GM12878 (cell line): Measurements from ENCODE around the gene ZNF708. TPM values are rescaled to one million over a fixed set of nuclear protein-coding genes. Genes with fewer than 3 reads are reported as not detected.
"Not testable (repeated sequence)": the region's sequence is repeated elsewhere in the genome, so short reads cannot be mapped to it uniquely, and the experiment has no call there.

Experiments
- ATAC-seq: fragments of 200-7000 bp; cut with Tn5 transposase; 3 replicates; pipeline ENCODE4 v1.9.1; 2020; ENCODE audit warnings: mild to moderate bottlenecking, moderate library complexity
- BruUV-seq: library from RNA; stranded (reverse); fragments of 400-500 nt; replicated peaks from 2 replicates; lab custom pipeline; 2021; lab: Mats Ljungman, UMichigan
- CTCF ChIA-PET: fragments of 300-600 bp; sonication (Branson Sonifier 250); formaldehyde crosslinking; extraction: SDS; loops from one replicate; lab custom pipeline; 2021; ENCODE audit warnings: inconsistent platforms; lab: Yijun Ruan, JAX
- POLR2A ChIA-PET: fragments of 350-600 bp; formaldehyde crosslinking; extraction: SDS; loops from one replicate; lab custom pipeline; 2021; ENCODE audit warnings: inconsistent platforms; lab: Charles Lee
- RAD21 ChIA-PET: fragments of 300-600 bp; sonication (Branson Sonifier 250); formaldehyde crosslinking; loops from one replicate; lab custom pipeline; 2023; ENCODE audit warnings: antibody characterized with exemption; ENCODE audit not compliant: unreplicated experiment; lab: Charles Lee
- SMC1A ChIA-PET: fragments of 300-600 bp; sonication (Branson Sonifier 250); formaldehyde crosslinking; loops from one replicate; lab custom pipeline; 2023; ENCODE audit not compliant: unreplicated experiment, uncharacterized antibody; lab: Charles Lee
- DNase-seq: peaks from one replicate; pipeline ENCODE4 v3.0.0-alpha.2; 2011; ENCODE audit warnings: low read depth, low spot score
- FAIRE-seq: peaks from 3 replicates; lab custom pipeline; 2011; peaks lifted over from hg19 to GRCh38; lab: Jason Lieb, UNC
- H2AFZ ChIP-seq: 2 replicates; pipeline ENCODE4 v1.6.0; 2011; ENCODE audit warnings: low read depth, low read length, control low read depth; ENCODE audit not compliant: control insufficient read depth
- H3K27ac ChIP-seq: 2 replicates; pipeline ENCODE4 v1.5.1; 2011; ENCODE audit warnings: control low read depth; ENCODE audit not compliant: control insufficient read depth, insufficient read depth
- H3K27me3 ChIP-seq, 2 experiments: replicated peaks in 1 of 2; 2 replicates each; pipeline versions ENCODE4 v1.6.0 to v1.6.1; 2011; ENCODE audit warnings: low read length in 1 of 2; ENCODE audit not compliant: control insufficient read depth in 2 of 2, insufficient read depth in 2 of 2
- H3K36me3 ChIP-seq, 2 experiments: 2 replicates each; pipeline ENCODE4 v1.5.1; 2011; ENCODE audit warnings: low read length in 1 of 2; ENCODE audit not compliant: control insufficient read depth in 2 of 2, insufficient read depth in 2 of 2
- H3K4me1 ChIP-seq: 2 replicates; pipeline ENCODE4 v1.6.1; 2011; ENCODE audit warnings: mild to moderate bottlenecking, low read length, moderate library complexity, mixed read lengths; ENCODE audit not compliant: control insufficient read depth, insufficient read depth
- H3K4me2 ChIP-seq: 2 replicates; pipeline ENCODE4 v1.6.0; 2011; ENCODE audit warnings: control low read depth; ENCODE audit not compliant: control insufficient read depth, insufficient read depth
- H3K4me3 ChIP-seq: fragments of 200-600 bp; sonication (generic); 2 replicates; pipeline ENCODE4 v1.5.1; 2016
- H3K79me2 ChIP-seq: 2 replicates; pipeline ENCODE4 v1.6.0; 2011; ENCODE audit warnings: low read length; ENCODE audit not compliant: control insufficient read depth, insufficient read depth
- H3K9ac ChIP-seq: 2 replicates; pipeline ENCODE4 v1.8.0; 2011; ENCODE audit warnings: low read length, control low read depth, mixed read lengths; ENCODE audit not compliant: control insufficient read depth, insufficient read depth
- H3K9me3 ChIP-seq: replicated peaks from 3 replicates; pipeline ENCODE4 v1.5.1; 2011; ENCODE audit warnings: mild to moderate bottlenecking, low read length; ENCODE audit not compliant: control insufficient read depth, insufficient read depth
- H4K20me1 ChIP-seq: 2 replicates; pipeline ENCODE4 v1.6.0; 2011; ENCODE audit not compliant: control insufficient read depth, insufficient read depth
- CBFB ChIP-seq: IDR thresholded peaks from 2 replicates; pipeline ENCODE4 v1.6.1; 2016; ENCODE audit warnings: antibody characterized with exemption, low read depth
- STAT3 ChIP-seq: IDR thresholded peaks from 2 replicates; pipeline ENCODE4 v1.6.1; 2011; ENCODE audit warnings: low read depth, low read length, improper control_type of control experiment
- WGBS: methylation state at CpG from one replicate; pipeline ENCODE4 v1.1.6; 2016; ENCODE audit warnings: low lambda C conversion rate; ENCODE audit not compliant: insufficient replicate concordance, insufficient coverage; ENCODE audit errors: missing lambda C conversion rate; 5-methylcytosine and 5-hydroxymethylcytosine counted together
- in situ Hi-C: fragments of 300-500 bp; cut with MboI; formaldehyde crosslinking; loops from 9 replicates; pipeline ENCODE4 v1.14.3; 2018; ENCODE audit warnings: mixed read lengths
- intact Hi-C: fragments of 100-400 bp; cut with micrococcal nuclease; formaldehyde crosslinking; loops from one replicate; pipeline ENCODE4 v1.14.2; 2022; ENCODE audit not compliant: unreplicated experiment
- polyA plus RNA-seq, 11 experiments: library from polyadenylated mRNA; depleted of rRNA in 4 of 11; unstranded in 6 of 11; stranded (reverse) in 5 of 11; fragments of >200 nt; fragmentation: Nextera tagmentation in 4 of 11; fragmentation: Illumina TruSeq in 1 of 11; extraction: Ambion mirVana in 4 of 11; extraction: Trizol in 1 of 11; gene quantifications; 1 replicate in 1 of 11; 2 replicates in 10 of 11; pipeline versions ENCODE4 v1.2.1 to v1.2.3, GENCODE V29; 2011 to 2016; ENCODE audit warnings: inconsistent platforms in 2 of 11, missing spikeins in 2 of 11, low read depth in 1 of 11
- total RNA-seq, 4 experiments: library from RNA; depleted of rRNA in 3 of 4; stranded (reverse); fragments of >200 nt in 3 of 4; fragmentation: Illumina TruSeq in 1 of 4; extraction: Trizol in 1 of 4; gene quantifications; 2 replicates each; pipeline versions ENCODE4 v1.2.1 to v1.2.3, GENCODE V29; 2013 to 2021

The ZNF708 gene
- total and polyA plus RNA-seq, 10 of the 15 experiments (the other 5 are each of a cell fraction or from before 2014, with no cell fraction given) = 2.7 to 15.9 (median 8.4) TPM

GRCh38 chr19:21308773-21309172 lies 20.4 kb downstream of the ZNF708 start:
- in situ Hi-C loops = no loop called here
- H3K4me3 ChIP-seq = no peak overlapping the region
- no peaks in the 10 kb centered on the region for H4K20me1 ChIP-seq
- no peak overlapping the region for H3K9ac ChIP-seq
- CTCF ChIA-PET = no interaction called here
- intact Hi-C loops = no loop called here
- no peaks in the 10 kb centered on the region for H3K79me2 ChIP-seq
- H3K9me3 ChIP-seq = peaks cover 7% of the 10 kb centered on the region
- no peaks in the 10 kb centered on the region for H3K27me3 ChIP-seq
- RAD21 ChIA-PET = interaction anchor here (0.6 kb wide), 1 partner anchor 86 kb away, joined by 3 read pairs; no protein-coding TSS in a partner anchor
- POLR2A ChIA-PET = no interaction called here
- H3K36me3 ChIP-seq = peaks cover 2 to 10% of the 10 kb centered on the region in 2 experiments
- no peak for DNase-seq
- H2AFZ ChIP-seq = no peak overlapping the region
- BruUV-seq = no TSS peak
- no peak overlapping the region for H3K4me2 ChIP-seq
- no peaks in the 10 kb centered on the region for H3K4me1 ChIP-seq
- SMC1A ChIA-PET = no interaction called here
- no peak overlapping the region for H3K27ac ChIP-seq
- no peak for TF ChIP-seq CBFB
- no peak for TF ChIP-seq STAT3
- TF ChIP-seq, all 136 proteins: peak for 0
- ATAC-seq (no peak), FAIRE-seq (no peak)
- WGBS = 100% methylated on average over 2 of the region's 2 CpGs

GRCh38 chr19:21306881-21307479 lies 22.2 kb downstream of the ZNF708 start:
- FAIRE-seq, H3K27ac ChIP-seq, H3K27me3 ChIP-seq, H4K20me1 ChIP-seq, H3K4me3 ChIP-seq, RAD21 ChIA-PET, DNase-seq, CTCF ChIA-PET, in situ Hi-C loops, H3K9ac ChIP-seq, H3K79me2 ChIP-seq, H3K4me1 ChIP-seq, BruUV-seq, ATAC-seq, intact Hi-C loops, H2AFZ ChIP-seq, SMC1A ChIA-PET, H3K4me2 ChIP-seq: not testable (repeated sequence)
- Histone ChIP-seq H3K36me3 (peaks cover 2 to 12% of the 10 kb centered on the region in 2 experiments), H3K9me3 (peaks cover 11% of the 10 kb centered on the region)
- POLR2A ChIA-PET = interaction anchor here (0.5 kb wide), 1 partner anchor 48 kb away, joined by 3 read pairs; no protein-coding TSS in a partner anchor
- WGBS = 93% methylated on average over 3 of the region's 3 CpGs

GRCh38 chr19:21293768-21294167 lies 35.4 kb downstream of the ZNF708 start:
- H3K9ac ChIP-seq, H3K27ac ChIP-seq, ATAC-seq, CTCF ChIA-PET, H3K79me2 ChIP-seq, H3K27me3 ChIP-seq, H4K20me1 ChIP-seq, FAIRE-seq, DNase-seq, H2AFZ ChIP-seq, BruUV-seq, H3K4me1 ChIP-seq, in situ Hi-C loops, intact Hi-C loops, H3K4me2 ChIP-seq, H3K4me3 ChIP-seq: not testable (repeated sequence)
- ChIA-PET SMC1A (interaction anchor here (1.1 kb wide), 1 partner anchor 17 kb away, joined by 3 read pairs; no protein-coding TSS in a partner anchor), RAD21 (interaction anchor here (0.5 kb wide), 1 partner anchor 1207 kb away, joined by 3 read pairs; no protein-coding TSS in a partner anchor), POLR2A (interaction anchor here (0.6 kb wide), 1 partner anchor 12 kb away, joined by 8 read pairs; no protein-coding TSS in a partner anchor)
- Histone ChIP-seq H3K36me3 (peaks cover 0 to 10% of the 10 kb centered on the region in 2 experiments; a peak in 2 of 4 replicates), H3K9me3 (peaks cover 19% of the 10 kb centered on the region; the same call in 2 of the 3 replicates)
- 100% methylated on average over 1 of the region's 1 CpG for whole genome bisulfite sequencing
